ENCODE results near the gene DPP10. TPM values are rescaled to one million over a fixed set of nuclear protein-coding genes. Genes with fewer than 3 reads are reported as not detected.

The DPP10 gene
- total RNA-seq, 1 donor from 2014 or later: 2.1 TPM

- peaks cover 5% of the 10 kb centered on the region for H3K9me3 Mint-ChIP-seq
- no peak overlapping the region for H3K27ac Mint-ChIP-seq (ENCODE audit: unreplicated experiment)
- no peak for DNase-seq (ENCODE audit: low read depth, low spot score)
- TF ChIP-seq CTCF (conservative IDR thresholded peaks at IDR 0.05): no peak
- no peaks in the 10 kb centered on the region for H3K4me1 Mint-ChIP-seq
- no peaks in the 10 kb centered on the region for H3K36me3 Mint-ChIP-seq (ENCODE audit: low read depth)
- peaks cover 3% of the 10 kb centered on the region for H3K27me3 Mint-ChIP-seq (ENCODE audit: low read depth)
- no peak overlapping the region for H3K4me3 Mint-ChIP-seq
Measured at GRCh38 chr2:114457956-114458355, 15.5 kb downstream of the DPP10 start.

- no peaks in the 10 kb centered on the region for H3K9me3 Mint-ChIP-seq
- no peak for TF ChIP-seq CTCF (conservative IDR thresholded peaks at IDR 0.05)
- peaks cover 5% of the 10 kb centered on the region for H3K27me3 Mint-ChIP-seq (ENCODE audit: low read depth)
- no peak overlapping the region for H3K27ac Mint-ChIP-seq (ENCODE audit: unreplicated experiment)
- H3K4me3 Mint-ChIP-seq: no peak overlapping the region
- H3K4me1 Mint-ChIP-seq: no peaks in the 10 kb centered on the region
- no peak for DNase-seq (ENCODE audit: low read depth, low spot score)
- H3K36me3 Mint-ChIP-seq (ENCODE audit: low read depth): no peaks in the 10 kb centered on the region
Measured at GRCh38 chr2:114461116-114461515, 18.7 kb downstream of the DPP10 start.

- H3K27me3 Mint-ChIP-seq (ENCODE audit: low read depth): peaks cover 5% of the 10 kb centered on the region
- no peaks in the 10 kb centered on the region for H3K9me3 Mint-ChIP-seq
- H3K4me1 Mint-ChIP-seq: no peaks in the 10 kb centered on the region
- no peak overlapping the region for H3K4me3 Mint-ChIP-seq
- no peak for TF ChIP-seq CTCF (conservative IDR thresholded peaks at IDR 0.05)
- DNase-seq (ENCODE audit: low read depth, low spot score): no peak
- peak overlapping the region; percentile 31 for H3K27ac Mint-ChIP-seq (ENCODE audit: unreplicated experiment)
- no peaks in the 10 kb centered on the region for H3K36me3 Mint-ChIP-seq (ENCODE audit: low read depth)
Measured at GRCh38 chr2:114464961-114465706, 22.7 kb downstream of the DPP10 start.

- Mint-ChIP-seq H3K4me1 (no peaks in the 10 kb centered on the region), H3K36me3 (ENCODE audit: low read depth) (no peaks in the 10 kb centered on the region), H3K9me3 (no peaks in the 10 kb centered on the region), H3K4me3 (no peak overlapping the region), H3K27me3 (ENCODE audit: low read depth) (peaks cover 4% of the 10 kb centered on the region), H3K27ac (ENCODE audit: unreplicated experiment) (no peak overlapping the region)
- no peak for TF ChIP-seq CTCF (conservative IDR thresholded peaks at IDR 0.05)
- DNase-seq (ENCODE audit: low read depth, low spot score): no peak
Measured at GRCh38 chr2:114468343-114468742, 25.9 kb downstream of the DPP10 start.

- Mint-ChIP-seq H3K27ac (ENCODE audit: unreplicated experiment) (no peak overlapping the region), H3K4me1 (no peaks in the 10 kb centered on the region), H3K4me3 (no peak overlapping the region), H3K9me3 (no peaks in the 10 kb centered on the region), H3K27me3 (ENCODE audit: low read depth) (no peaks in the 10 kb centered on the region), H3K36me3 (ENCODE audit: low read depth) (no peaks in the 10 kb centered on the region)
- no peak for TF ChIP-seq CTCF (conservative IDR thresholded peaks at IDR 0.05)
- no peak for DNase-seq (ENCODE audit: low read depth, low spot score)
Measured at GRCh38 chr2:114472246-114472645, 29.8 kb downstream of the DPP10 start.
